Measurements from ENCODE around the gene TMC2. TPM values are rescaled to one million over a fixed set of nuclear protein-coding genes. Genes with fewer than 3 reads are reported as not detected.
A peak's percentile ranks its signal among the peaks of the same experiment; 100 is the strongest.

TMC2 gene, protein sequence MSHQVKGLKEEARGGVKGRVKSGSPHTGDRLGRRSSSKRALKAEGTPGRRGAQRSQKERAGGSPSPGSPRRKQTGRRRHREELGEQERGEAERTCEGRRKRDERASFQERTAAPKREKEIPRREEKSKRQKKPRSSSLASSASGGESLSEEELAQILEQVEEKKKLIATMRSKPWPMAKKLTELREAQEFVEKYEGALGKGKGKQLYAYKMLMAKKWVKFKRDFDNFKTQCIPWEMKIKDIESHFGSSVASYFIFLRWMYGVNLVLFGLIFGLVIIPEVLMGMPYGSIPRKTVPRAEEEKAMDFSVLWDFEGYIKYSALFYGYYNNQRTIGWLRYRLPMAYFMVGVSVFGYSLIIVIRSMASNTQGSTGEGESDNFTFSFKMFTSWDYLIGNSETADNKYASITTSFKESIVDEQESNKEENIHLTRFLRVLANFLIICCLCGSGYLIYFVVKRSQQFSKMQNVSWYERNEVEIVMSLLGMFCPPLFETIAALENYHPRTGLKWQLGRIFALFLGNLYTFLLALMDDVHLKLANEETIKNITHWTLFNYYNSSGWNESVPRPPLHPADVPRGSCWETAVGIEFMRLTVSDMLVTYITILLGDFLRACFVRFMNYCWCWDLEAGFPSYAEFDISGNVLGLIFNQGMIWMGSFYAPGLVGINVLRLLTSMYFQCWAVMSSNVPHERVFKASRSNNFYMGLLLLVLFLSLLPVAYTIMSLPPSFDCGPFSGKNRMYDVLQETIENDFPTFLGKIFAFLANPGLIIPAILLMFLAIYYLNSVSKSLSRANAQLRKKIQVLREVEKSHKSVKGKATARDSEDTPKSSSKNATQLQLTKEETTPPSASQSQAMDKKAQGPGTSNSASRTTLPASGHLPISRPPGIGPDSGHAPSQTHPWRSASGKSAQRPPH
- not detected in 2 replicates for total RNA-seq (2021; fragmentation: NEBNext Ultra II Directional; extraction: Animal tissue kit (Norgen Biotek cat#: 25700))
- 0.05 TPM in 1 of 2 replicates, not detected in the other for polyA plus RNA-seq (2011; rRNA removed)
- polyA plus RNA-seq (2011; cell fraction: cytosol; rRNA removed): not detected
- polyA plus RNA-seq (2011; cell fraction: nucleus; rRNA removed): 0.11 TPM
- 0.05 to 0.09 TPM in 2 of 4 replicates, not detected in the others for polyA plus RNA-seq (2012, experiment 1 of 2)
- not detected for polyA plus RNA-seq (2012, experiment 2 of 2)
- polyA plus RNA-seq (2013, experiment 1 of 2): 0.02 TPM
- 0.02 TPM for polyA plus RNA-seq (2013, experiment 2 of 2)
- 0.17 TPM in 1 of 2 replicates, not detected in the other for polyA minus RNA-seq (2011; rRNA and poly(A)+ RNA removed)
- polyA minus RNA-seq (2011; cell fraction: cytosol; rRNA and poly(A)+ RNA removed): not detected
- polyA minus RNA-seq (2011; cell fraction: nucleus; rRNA and poly(A)+ RNA removed): not detected
- long read RNA-seq, experiment 1: 0 reads
- long read RNA-seq, experiment 2: 0 reads

- Histone ChIP-seq H3K4me2 (ENCODE audit: insufficient read depth in 1 of 2, low read depth in 2 of 2, low read length in 2 of 2) (peak within 1 kb of the TSS in 1 of 2 experiments; percentile 23; a peak in 1 of 4 replicates), H3K4me3 (ENCODE audit: extremely low read depth in 1 of 4, insufficient read depth in 2 of 4, low read depth in 3 of 4, low read length in 4 of 4) (no peak within 1 kb of the TSS), H4K20me1 (replicated peaks in 1 of 2; ENCODE audit: control insufficient read depth in 1 of 2, insufficient read depth in 2 of 2, low read length in 2 of 2) (no peaks in the 10 kb centered on the region), H2BK20ac (ENCODE audit: low read length) (no peak within 1 kb of the TSS), H4K91ac (replicated peaks; ENCODE audit: insufficient read length, low read length) (peak within 1 kb of the TSS; percentile 59), H3K18ac (ENCODE audit: extremely low read depth, low read length) (peak within 1 kb of the TSS; percentile 38; the same call in 1 of the 2 replicates), H3K4ac (replicated peaks; ENCODE audit: insufficient read length, low read depth, low read length) (no peak within 1 kb of the TSS), H3K14ac (ENCODE audit: insufficient read length) (no peak within 1 kb of the TSS), H3K27ac (ENCODE audit: low read depth, low read length) (no peak within 1 kb of the TSS), H3K9ac (replicated peaks in 1 of 4; ENCODE audit: extremely low read depth in 1 of 4, low read depth in 3 of 4, low read length in 3 of 4) (no peak within 1 kb of the TSS), H4K5ac (ENCODE audit: insufficient read length, low read depth, low read length) (no peak within 1 kb of the TSS), H3K56ac (replicated peaks; ENCODE audit: insufficient read length, low read depth, low read length) (no peak within 1 kb of the TSS), H3K23me2 (ENCODE audit: low read depth, low read length) (no peaks in the 10 kb centered on the region), H2AK5ac (ENCODE audit: low read depth, low read length) (no peak within 1 kb of the TSS), H3K36me3 (ENCODE audit: control insufficient read depth in 2 of 4, insufficient read depth in 4 of 4, low read length in 3 of 4) (no peaks in the 10 kb centered on the region), H2AFZ (ENCODE audit: low read length) (no peak within 1 kb of the TSS; the same call in 1 of the 2 replicates), H3K79me1 (ENCODE audit: low read depth, low read length) (no peaks in the 10 kb centered on the region), H3K79me2 (ENCODE audit: control insufficient read depth in 1 of 2, insufficient read depth in 2 of 2, low read length in 2 of 2) (no peaks in the 10 kb centered on the region), H4K8ac (ENCODE audit: extremely low read depth, insufficient read depth, low read length) (no peak within 1 kb of the TSS; the same call in 1 of the 2 replicates), H3K23ac (ENCODE audit: insufficient read length) (no peak within 1 kb of the TSS), H2BK120ac (replicated peaks; ENCODE audit: low read depth, low read length) (no peak within 1 kb of the TSS), H3K9me3 (ENCODE audit: insufficient read depth in 2 of 2, low read depth in 1 of 2, low read length in 1 of 2) (no peaks in the 10 kb centered on the region), H2BK5ac (ENCODE audit: low read depth, low read length) (no peak within 1 kb of the TSS), H2BK12ac (ENCODE audit: low read depth, low read length) (peak within 1 kb of the TSS; percentile 43; the same call in 1 of the 2 replicates), H3K4me1 (replicated peaks in 1 of 4; ENCODE audit: control insufficient read depth in 3 of 4, insufficient read depth in 4 of 4, low read length in 3 of 4) (peaks cover 0 to 9% (median 0%) of the 10 kb centered on the region in 4 experiments; a peak in 2 of 7 replicates), H3K27me3 (replicated peaks in 1 of 4; ENCODE audit: control insufficient read depth in 3 of 4, extremely low read depth in 1 of 4, insufficient read depth in 3 of 4, low read length in 3 of 4) (peaks cover 0 to 3% (median 1%) of the 10 kb centered on the region in 4 experiments; a peak in 3 of 7 replicates), H2BK15ac (ENCODE audit: low read length) (no peak within 1 kb of the TSS)
- no peak for DNase-seq (ENCODE audit: low read depth in 1 of 2, low spot score in 2 of 2)
- 76% methylated on average over 13 of the region's 13 CpGs; no CpG with 5 or more reads in 1 of the 2 experiments for WGBS, 2 experiments (ENCODE audit: extremely low coverage in 1 of 2, insufficient coverage in 1 of 2, insufficient read length in 1 of 2, insufficient replicate concordance in 2 of 2, low coverage in 1 of 2, low lambda C conversion rate in 2 of 2, missing lambda C conversion rate in 1 of 2)
- CTCF ChIA-PET (ENCODE audit: partially characterized antibody): interaction anchor here (0.9 to 6.1 kb wide), 2 partner anchors 8 to 13 kb away, joined by 3 to 35 read pairs; no protein-coding TSS in a partner anchor
- POLR2A ChIA-PET (ENCODE audit: partially characterized antibody): no interaction called here
- no peak for FAIRE-seq
- TF ChIP-seq EGR1 (IDR thresholded peaks at IDR 0.05; ENCODE audit: borderline replicate concordance, low read depth, low read length): no peak
- TF ChIP-seq BRCA1 (IDR thresholded peaks at IDR 0.05; ENCODE audit: low read depth, low read length): no peak
- TF ChIP-seq RFX5 (IDR thresholded peaks at IDR 0.05; ENCODE audit: borderline replicate concordance, low read depth, low read length): no peak
- TF ChIP-seq HDAC6 (IDR thresholded peaks at IDR 0.05; ENCODE audit: low read depth, low read length): no peak
- no peak for TF ChIP-seq SP4 (IDR thresholded peaks at IDR 0.05; ENCODE audit: low read length)
- TF ChIP-seq TAF7 (optimal IDR thresholded peaks at IDR 0.05; ENCODE audit: borderline replicate concordance, low read depth, low read length): no peak
- TF ChIP-seq KDM4A (IDR thresholded peaks at IDR 0.05; ENCODE audit: low read depth, low read length, severe bottlenecking): no peak
- no peak for TF ChIP-seq CEBPB (IDR thresholded peaks at IDR 0.05; ENCODE audit: low read depth, low read length)
Measured at GRCh38 chr20:2536560-2536986, at the start of gene TMC2. Gene TMC2 (plus strand): TSS chr20:2536573. CDS start chr20:2536622, 49 bp downstream.

Measured in H1 (cell line).